ENCODE measurements around the gene TMCC1.
"Not testable (repeated sequence)": the region's sequence is repeated elsewhere in the genome, so short reads cannot be mapped to it uniquely, and the experiment has no call there.

- not testable (repeated sequence) for TF ChIP-seq CHD2 (IDR thresholded peaks at IDR 0.05; ENCODE audit: low read length, partially characterized antibody); RARB (CRISPR knock-in tag; IDR thresholded peaks at IDR 0.05); POLR2A (IDR thresholded peaks at IDR 0.05; ENCODE audit: low read length); USF2 (IDR thresholded peaks at IDR 0.05)
Observed at GRCh38 chr3:129674798-129675123, 218.8 kb downstream of the TMCC1 start.

Data from A549 (cell line).